Stimulated activated memory B cell treated with anti-CD40 and anti-IgM and Interleukin-4, amounts not matched to agents 10 μg/mL and 1 μg/mL and 100 μg/mL, for 72 hours (primary cell): ENCODE results near the gene ZNF552.
"Not testable (repeated sequence)": the region's sequence is repeated elsewhere in the genome, so short reads cannot be mapped to it uniquely, and the experiment has no call there.

ENCODE experiments used
- ATAC-seq: fragments of 150-1000 bp; cut with Tn5 transposase; 2 replicates; pipeline ENCODE4 v1.10.0; 2021
- H3K27ac Mint-ChIP-seq: one replicate; pipeline ENCODE4 v1.8.0; 2022; ENCODE audit warnings: mild to moderate bottlenecking, mixed read lengths
- H3K27me3 Mint-ChIP-seq: one replicate; pipeline ENCODE4 v1.8.0; 2022; ENCODE audit warnings: mixed read lengths
- H3K36me3 Mint-ChIP-seq: one replicate; pipeline ENCODE4 v1.8.0; 2022; ENCODE audit warnings: mixed read lengths
- H3K4me1 Mint-ChIP-seq: one replicate; pipeline ENCODE4 v1.8.0; 2022; ENCODE audit warnings: mixed read lengths
- H3K4me3 Mint-ChIP-seq: one replicate; pipeline ENCODE4 v1.8.0; 2022; ENCODE audit warnings: mild to moderate bottlenecking, moderate library complexity, mixed read lengths
- H3K9me3 Mint-ChIP-seq: one replicate; pipeline ENCODE4 v1.8.0; 2022; ENCODE audit warnings: mixed read lengths

The ZNF552 gene

GRCh38 chr19:57823608-57824007 is 8.9 kb upstream of the ZNF552 start:
- peaks cover 52% of the 10 kb centered on the region for H3K4me1 Mint-ChIP-seq
- H3K4me3 Mint-ChIP-seq, H3K27me3 Mint-ChIP-seq, H3K9me3 Mint-ChIP-seq, ATAC-seq: not testable (repeated sequence)
- peak overlapping the region; percentile 38 for H3K27ac Mint-ChIP-seq
- peaks cover 25% of the 10 kb centered on the region for H3K36me3 Mint-ChIP-seq

DNA sequence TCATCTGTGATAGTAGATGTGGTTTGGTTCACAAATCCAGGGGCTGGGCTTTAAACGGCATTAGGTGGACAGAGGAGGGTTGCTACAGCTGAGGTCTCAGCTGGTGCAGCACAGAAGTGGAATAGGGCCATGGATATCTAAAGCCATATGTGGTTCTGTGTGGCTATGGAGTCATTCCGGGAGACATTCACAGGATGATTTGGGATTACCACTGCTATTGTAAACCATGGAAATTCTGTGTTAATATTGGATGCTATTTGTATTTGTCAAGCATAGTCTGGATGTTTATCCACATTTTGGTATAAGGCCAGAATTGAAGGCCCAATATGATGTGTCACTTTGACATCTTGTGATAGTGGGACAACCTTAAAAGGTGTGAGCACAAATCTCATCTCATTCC is 8.4 kb upstream of the ZNF552 start:
- H3K4me1 Mint-ChIP-seq = peaks cover 52% of the 10 kb centered on the region

GRCh38 chr19:57821501-57821900 is 6.8 kb upstream of the ZNF552 start:
- ATAC-seq, H3K27me3 Mint-ChIP-seq, H3K9me3 Mint-ChIP-seq, H3K4me3 Mint-ChIP-seq: not testable (repeated sequence)
- Mint-ChIP-seq H3K4me1 (peaks cover 45% of the 10 kb centered on the region), H3K27ac (peak overlapping the region; percentile 38), H3K36me3 (peaks cover 15% of the 10 kb centered on the region)

More for the DNA sequence above, 8.4 kb upstream of the ZNF552 start:
- Mint-ChIP-seq H3K36me3 (peaks cover 24% of the 10 kb centered on the region), H3K27ac (peak overlapping the region; percentile 38)
- not testable (repeated sequence) for H3K9me3 Mint-ChIP-seq, H3K4me3 Mint-ChIP-seq, ATAC-seq, H3K27me3 Mint-ChIP-seq

DNA sequence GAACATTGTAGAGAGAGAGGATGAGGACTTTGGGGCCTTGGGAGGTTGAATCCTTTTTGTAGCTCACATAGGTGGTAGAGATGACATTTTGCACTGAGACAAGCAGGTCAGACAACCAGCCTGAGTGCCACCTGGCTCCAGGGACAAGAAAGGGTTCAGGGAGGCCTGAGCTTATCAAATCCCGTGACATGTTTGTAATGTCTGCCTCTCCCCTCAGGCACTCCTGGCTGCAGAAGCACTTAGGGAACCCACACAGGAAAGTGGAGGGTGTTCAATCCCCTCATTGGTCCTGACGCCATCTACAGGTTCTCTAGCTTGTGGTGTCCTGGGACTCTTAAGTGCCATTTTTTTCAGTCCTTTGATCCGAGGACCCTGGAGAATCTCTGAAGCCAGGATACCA is 6.4 kb upstream of the ZNF552 start:
- ATAC-seq = not testable (repeated sequence)
- H3K4me1 Mint-ChIP-seq = peaks cover 45% of the 10 kb centered on the region
- H3K36me3 Mint-ChIP-seq = peaks cover 15% of the 10 kb centered on the region

GRCh38 chr19:57820599-57820998 is 5.9 kb upstream of the ZNF552 start:
- peaks cover 45% of the 10 kb centered on the region for H3K4me1 Mint-ChIP-seq
- ATAC-seq = no peak
- no peaks in the 10 kb centered on the region for H3K9me3 Mint-ChIP-seq
- peak overlapping the region; percentile 84 for H3K4me3 Mint-ChIP-seq
- peak overlapping the region; percentile 94 for H3K27ac Mint-ChIP-seq
- peaks cover 15% of the 10 kb centered on the region for H3K36me3 Mint-ChIP-seq
- no peaks in the 10 kb centered on the region for H3K27me3 Mint-ChIP-seq

More for the DNA sequence above, 6.4 kb upstream of the ZNF552 start:
- H3K27ac Mint-ChIP-seq, H3K9me3 Mint-ChIP-seq, H3K27me3 Mint-ChIP-seq: not testable (repeated sequence)
- peak overlapping the region; percentile 84 for H3K4me3 Mint-ChIP-seq

DNA sequence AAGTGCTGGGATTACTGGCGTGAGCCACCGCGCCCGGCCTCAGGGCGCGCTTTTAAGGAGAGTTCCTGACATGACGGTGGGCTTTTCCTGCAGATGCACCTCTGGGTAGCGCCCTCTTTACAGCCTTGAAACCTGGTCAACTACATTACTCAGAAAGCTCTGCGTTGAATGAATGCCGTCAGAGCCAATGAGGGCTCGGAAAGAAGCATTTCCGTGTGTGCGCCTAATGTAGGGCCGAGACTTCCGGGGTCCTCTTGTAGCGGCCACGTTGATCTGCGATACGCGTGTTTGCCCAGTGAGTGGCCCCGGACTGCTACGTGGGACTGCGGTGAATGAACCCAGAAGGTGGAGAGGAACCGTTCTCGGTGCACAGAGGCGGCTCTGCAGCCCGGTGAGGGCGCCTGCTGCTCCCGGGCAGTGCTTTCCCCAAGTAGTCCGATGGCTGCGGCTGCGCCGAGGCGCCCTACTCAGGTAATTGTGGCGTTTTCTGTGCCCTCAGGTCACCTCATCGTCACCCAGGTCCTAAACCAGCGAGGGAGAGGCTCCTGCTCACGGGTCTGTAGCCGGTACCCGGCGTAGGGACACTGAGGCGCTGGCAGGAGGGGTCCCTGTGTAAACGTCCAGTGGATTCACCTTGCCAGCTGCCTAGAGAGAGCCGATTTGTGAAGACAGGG is 4.9 kb upstream of the ZNF552 start:
- H3K27me3 Mint-ChIP-seq = no peaks in the 10 kb centered on the region
- peak; percentile 94 for ATAC-seq
- peaks cover 54% of the 10 kb centered on the region for H3K4me1 Mint-ChIP-seq
- no peaks in the 10 kb centered on the region for H3K9me3 Mint-ChIP-seq
- H3K27ac Mint-ChIP-seq = peak overlapping the region; percentile 94
- H3K36me3 Mint-ChIP-seq = peaks cover 15% of the 10 kb centered on the region
- H3K4me3 Mint-ChIP-seq = peak overlapping the region; percentile 84

DNA sequence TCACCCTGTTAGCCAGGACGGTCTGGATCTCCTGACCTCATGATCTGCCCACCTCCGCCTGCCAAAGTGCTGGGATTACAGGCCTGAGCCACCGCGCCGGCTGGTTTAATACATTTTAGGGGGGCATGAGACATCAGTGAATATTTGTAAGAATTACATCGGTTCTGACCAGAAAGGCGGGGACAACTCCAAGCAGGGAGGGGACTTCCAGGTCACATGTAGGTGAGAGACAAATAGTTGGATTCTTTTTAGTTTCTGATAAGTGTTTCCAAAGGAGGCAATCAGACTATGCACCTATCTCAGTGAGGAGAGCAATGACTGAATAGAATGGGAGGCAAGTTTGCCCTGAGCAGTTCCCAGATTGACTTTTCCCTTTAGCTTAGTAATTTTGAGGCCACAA is 3.7 kb upstream of the ZNF552 start:
- peaks cover 54% of the 10 kb centered on the region for H3K4me1 Mint-ChIP-seq
- H3K36me3 Mint-ChIP-seq = peaks cover 15% of the 10 kb centered on the region
- no peaks in the 10 kb centered on the region for H3K27me3 Mint-ChIP-seq
- no peak overlapping the region for H3K4me3 Mint-ChIP-seq
- ATAC-seq = no peak
- no peaks in the 10 kb centered on the region for H3K9me3 Mint-ChIP-seq
- H3K27ac Mint-ChIP-seq = no peak overlapping the region

DNA sequence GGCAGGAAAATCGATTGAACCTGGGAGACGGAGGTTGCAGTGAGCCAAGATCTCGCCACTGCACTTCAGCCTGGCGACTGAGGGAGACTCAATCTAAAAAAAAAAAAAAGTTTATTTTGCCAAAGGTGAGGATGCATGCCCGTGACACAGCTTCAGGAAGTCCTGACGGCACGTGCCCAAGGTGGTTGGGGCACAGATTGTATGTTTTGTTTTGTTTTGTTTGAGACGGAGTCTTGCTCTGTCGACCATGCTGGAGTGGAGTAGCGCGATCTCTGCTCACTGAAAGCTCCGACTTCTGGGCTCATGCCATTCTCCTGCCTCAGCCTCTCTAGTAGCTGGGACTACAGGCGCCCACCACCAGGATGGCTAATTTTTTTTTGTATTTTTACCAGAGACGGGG is 3.3 kb upstream of the ZNF552 start:
- no peaks in the 10 kb centered on the region for H3K9me3 Mint-ChIP-seq
- no peak for ATAC-seq
- H3K4me1 Mint-ChIP-seq = peaks cover 54% of the 10 kb centered on the region
- H3K27me3 Mint-ChIP-seq = no peaks in the 10 kb centered on the region
- H3K27ac Mint-ChIP-seq = no peak overlapping the region
- H3K4me3 Mint-ChIP-seq = no peak overlapping the region
- peaks cover 14% of the 10 kb centered on the region for H3K36me3 Mint-ChIP-seq

DNA sequence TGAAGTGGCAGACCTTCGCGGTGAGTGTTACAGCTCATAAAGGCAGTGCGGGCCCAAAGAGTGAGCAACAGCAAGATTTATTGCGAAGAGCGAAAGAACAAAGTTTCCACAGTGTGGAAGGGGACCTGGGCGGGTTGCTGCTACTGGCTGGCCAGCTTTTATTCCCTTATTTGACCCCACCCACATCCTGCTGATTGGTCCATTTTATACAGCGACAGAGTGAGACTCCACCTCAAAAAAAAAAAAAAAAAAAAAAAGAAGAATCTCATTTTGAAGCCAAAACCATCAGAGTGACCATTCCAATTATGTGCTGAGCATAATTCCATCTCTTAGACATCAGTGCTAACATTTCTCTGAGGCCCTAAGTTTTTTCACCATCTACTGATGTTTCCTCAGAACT is 1.9 kb upstream of the ZNF552 start:
- Mint-ChIP-seq H3K4me3 (no peak overlapping the region), H3K4me1 (peaks cover 56% of the 10 kb centered on the region), H3K27ac (no peak overlapping the region), H3K9me3 (no peaks in the 10 kb centered on the region), H3K36me3 (peaks cover 14% of the 10 kb centered on the region), H3K27me3 (no peaks in the 10 kb centered on the region)
- ATAC-seq = no peak

- ATAC-seq = no peak
- H3K4me3 Mint-ChIP-seq = peak overlapping the region; percentile 98
- H3K27ac Mint-ChIP-seq = peak overlapping the region; percentile 96
- peaks cover 18% of the 10 kb centered on the region for H3K36me3 Mint-ChIP-seq
- H3K4me1 Mint-ChIP-seq = peaks cover 46% of the 10 kb centered on the region
- H3K9me3 Mint-ChIP-seq = no peaks in the 10 kb centered on the region
- no peaks in the 10 kb centered on the region for H3K27me3 Mint-ChIP-seq
Observed at GRCh38 chr19:57815247-57816075, 748 bp upstream of the ZNF552 start.

DNA sequence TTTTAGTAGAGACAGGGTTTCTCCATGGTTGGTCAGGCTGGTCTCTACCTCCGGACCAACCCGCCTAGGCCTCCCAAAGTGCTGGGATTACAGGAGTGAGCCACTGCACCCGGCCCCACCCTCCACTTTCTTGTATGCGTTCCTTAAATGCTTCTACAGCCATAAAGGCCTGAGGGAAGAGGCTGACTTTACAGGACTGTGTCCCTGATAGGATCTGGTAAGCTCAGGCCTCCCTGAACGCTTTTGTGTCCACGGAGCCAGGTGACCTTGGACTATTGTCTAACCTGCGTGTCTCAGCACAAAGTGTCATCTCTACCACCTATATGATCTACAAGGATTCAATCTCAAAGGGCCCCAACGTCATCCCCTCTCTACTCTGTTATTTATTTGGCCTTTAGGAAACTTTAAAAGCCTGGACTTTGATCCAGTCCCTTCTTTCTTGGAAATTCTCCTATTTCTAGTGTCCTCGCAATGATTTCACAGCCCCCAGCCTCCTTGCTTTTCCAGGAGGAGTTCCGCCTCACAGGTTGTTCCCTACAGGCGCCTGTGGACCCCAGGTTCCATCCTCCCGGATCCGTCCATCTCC is 701 bp downstream of the ZNF552 start:
- H3K4me1 Mint-ChIP-seq = peaks cover 50% of the 10 kb centered on the region
- H3K4me3 Mint-ChIP-seq = peak overlapping the region; percentile 98
- no peak for ATAC-seq
- H3K9me3 Mint-ChIP-seq = no peaks in the 10 kb centered on the region
- peak overlapping the region; percentile 96 for H3K27ac Mint-ChIP-seq
- H3K27me3 Mint-ChIP-seq = no peaks in the 10 kb centered on the region
- peaks cover 33% of the 10 kb centered on the region for H3K36me3 Mint-ChIP-seq

GRCh38 chr19:57812975-57813820 is 1.5 kb downstream of the ZNF552 start:
- peaks cover 38% of the 10 kb centered on the region for H3K36me3 Mint-ChIP-seq
- not testable (repeated sequence) for H3K27me3 Mint-ChIP-seq, H3K27ac Mint-ChIP-seq, ATAC-seq, H3K9me3 Mint-ChIP-seq
- H3K4me3 Mint-ChIP-seq = peak overlapping the region; percentile 98
- peaks cover 50% of the 10 kb centered on the region for H3K4me1 Mint-ChIP-seq

- no peak for ATAC-seq
- Mint-ChIP-seq H3K27me3 (no peaks in the 10 kb centered on the region), H3K4me1 (peaks cover 50% of the 10 kb centered on the region), H3K36me3 (peaks cover 43% of the 10 kb centered on the region), H3K27ac (peak overlapping the region; percentile 44), H3K4me3 (no peak overlapping the region), H3K9me3 (no peaks in the 10 kb centered on the region)
Observed at GRCh38 chr19:57812226-57812625, 2.5 kb downstream of the ZNF552 start.

- Mint-ChIP-seq H3K4me1 (peaks cover 50% of the 10 kb centered on the region), H3K36me3 (peaks cover 51% of the 10 kb centered on the region)
- ATAC-seq, H3K27ac Mint-ChIP-seq, H3K9me3 Mint-ChIP-seq, H3K27me3 Mint-ChIP-seq, H3K4me3 Mint-ChIP-seq: not testable (repeated sequence)
Observed at GRCh38 chr19:57810410-57811295, 4.1 kb downstream of the ZNF552 start.
